Stimulated activated CD8-positive, alpha-beta memory T cell treated with anti-CD3 and anti-CD28 coated beads, Interleukin-4, amount 100 ng/mL, for 24 hours (primary cell): ENCODE data around the gene SLC28A3.

Experiments used
- DNase-seq: peaks from one replicate; pipeline ENCODE4 v3.0.0-alpha.2; 2020; ENCODE audit warnings: low read depth

Gene SLC28A3

DNA sequence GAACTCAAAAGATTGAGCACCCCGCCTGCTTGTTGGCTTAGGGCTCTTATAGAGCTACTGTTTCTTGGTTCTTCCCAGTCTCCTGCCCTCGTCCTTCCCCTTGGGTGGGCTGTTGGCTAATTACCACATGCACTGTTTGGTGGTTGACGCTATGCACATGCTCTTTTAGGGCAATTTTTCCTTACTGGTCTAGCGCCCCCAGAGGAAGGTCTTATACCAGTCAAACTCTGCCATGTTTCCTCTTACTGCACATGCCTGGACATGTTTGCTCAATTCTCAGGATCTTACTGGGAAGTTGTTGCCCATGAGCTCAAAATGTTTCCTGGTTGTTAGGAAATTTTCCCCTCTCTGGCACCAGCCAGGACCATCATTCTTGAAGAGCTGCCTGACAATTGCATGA is 101.9 kb downstream of the SLC28A3 start:
- DNase-seq: no peak

GRCh38 chr9:84235511-84235910 is 105.0 kb downstream of the SLC28A3 start:
- no peak for DNase-seq

GRCh38 chr9:84230355-84231145 is 110.0 kb downstream of the SLC28A3 start:
- DNase-seq: no peak

- no peak for DNase-seq
Observed at GRCh38 chr9:84229191-84229590, 111.4 kb downstream of the SLC28A3 start.

DNA sequence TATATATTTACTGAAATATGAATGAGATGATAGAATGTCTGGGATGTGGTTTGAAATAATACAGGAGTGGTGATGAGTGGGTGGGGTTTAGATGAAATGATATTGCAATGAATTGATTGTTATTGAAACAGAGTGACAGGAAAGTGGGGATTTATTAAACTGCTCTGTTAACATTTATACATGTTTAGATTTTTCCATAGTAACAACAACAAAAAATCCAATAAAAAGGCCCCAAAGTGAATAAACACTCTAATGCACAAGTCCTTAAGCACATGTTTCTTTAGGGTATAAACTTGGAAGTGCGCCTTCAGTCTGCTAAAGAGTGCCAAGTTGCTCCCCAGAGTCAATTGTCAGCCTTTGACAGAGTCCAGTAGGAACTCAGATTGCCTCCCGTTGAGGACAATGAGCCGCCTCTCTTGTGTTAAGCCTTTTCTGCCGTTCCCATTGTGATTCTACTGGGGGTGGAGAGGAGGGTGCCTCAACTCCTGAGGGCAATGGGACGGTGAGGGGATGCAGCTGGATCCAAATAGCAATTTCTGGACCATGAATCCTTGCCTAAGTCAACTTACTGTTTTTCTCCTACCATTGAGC is 112.3 kb downstream of the SLC28A3 start:
- no peak for DNase-seq

DNA sequence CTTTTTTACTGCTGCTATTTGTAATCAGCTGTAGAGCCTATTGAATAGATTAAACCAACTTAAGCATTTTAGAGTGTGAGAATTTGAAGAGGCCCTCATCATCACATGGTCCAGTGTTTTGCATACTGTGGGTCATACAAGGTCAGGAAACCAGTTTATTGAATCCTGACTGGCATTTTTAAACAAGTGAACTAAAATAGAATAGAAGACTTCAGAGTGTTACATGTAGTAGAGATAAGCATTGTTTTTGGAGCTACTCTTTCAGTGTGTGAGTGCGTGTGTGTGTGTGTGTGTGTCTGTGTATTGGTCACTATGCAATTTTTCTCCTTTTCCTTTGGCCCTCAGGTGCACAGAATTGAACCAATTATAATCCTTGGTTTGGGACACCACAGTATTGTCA is 114.4 kb downstream of the SLC28A3 start:
- no peak for DNase-seq
